GM12801 (cell line): ENCODE data around the gene VAV2.

ENCODE experiments used
- CTCF ChIP-seq: IDR thresholded peaks from one replicate; pipeline ENCODE4 v1.5.1; 2011; ENCODE audit warnings: control low read depth; ENCODE audit not compliant: insufficient read length; ENCODE audit errors: extremely low read depth

Gene VAV2

GRCh38 chr9:133934482-133935232 is 57.5 kb downstream of the VAV2 start:
- no peak for TF ChIP-seq CTCF

- TF ChIP-seq CTCF = no peak
Measured at GRCh38 chr9:133933426-133934026, 58.6 kb downstream of the VAV2 start.

- no peak for TF ChIP-seq CTCF
Measured at GRCh38 chr9:133932633-133933032, 59.5 kb downstream of the VAV2 start.

- TF ChIP-seq CTCF = no peak
Measured at GRCh38 chr9:133932181-133932580, 59.9 kb downstream of the VAV2 start.

- no peak for TF ChIP-seq CTCF
Measured at GRCh38 chr9:133930682-133931485, 61.2 kb downstream of the VAV2 start.

- TF ChIP-seq CTCF = no peak
Measured at GRCh38 chr9:133930046-133930681, 62.0 kb downstream of the VAV2 start.

- TF ChIP-seq CTCF = no peak
Measured at GRCh38 chr9:133929599-133929998, 62.5 kb downstream of the VAV2 start.
